HL-60/S4 (cell line): Measurements from ENCODE around the gene LMAN2L.

Experiments
- in situ Hi-C: fragments of 300-500 bp; cut with MboI; formaldehyde crosslinking; loops from 2 replicates; pipeline ENCODE4 v1.14.3; 2022; ENCODE audit warnings: low sequenced_read_pairs

Gene LMAN2L, protein sequence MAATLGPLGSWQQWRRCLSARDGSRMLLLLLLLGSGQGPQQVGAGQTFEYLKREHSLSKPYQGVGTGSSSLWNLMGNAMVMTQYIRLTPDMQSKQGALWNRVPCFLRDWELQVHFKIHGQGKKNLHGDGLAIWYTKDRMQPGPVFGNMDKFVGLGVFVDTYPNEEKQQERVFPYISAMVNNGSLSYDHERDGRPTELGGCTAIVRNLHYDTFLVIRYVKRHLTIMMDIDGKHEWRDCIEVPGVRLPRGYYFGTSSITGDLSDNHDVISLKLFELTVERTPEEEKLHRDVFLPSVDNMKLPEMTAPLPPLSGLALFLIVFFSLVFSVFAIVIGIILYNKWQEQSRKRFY

GRCh38 chr2:96739633-96740428 lies at the start of gene LMAN2L:
LMAN2L (minus strand) TSS chr2:96740064; CDS start chr2:96740040, 24 bp downstream.
- in situ Hi-C loops: no loop called here

DNA sequence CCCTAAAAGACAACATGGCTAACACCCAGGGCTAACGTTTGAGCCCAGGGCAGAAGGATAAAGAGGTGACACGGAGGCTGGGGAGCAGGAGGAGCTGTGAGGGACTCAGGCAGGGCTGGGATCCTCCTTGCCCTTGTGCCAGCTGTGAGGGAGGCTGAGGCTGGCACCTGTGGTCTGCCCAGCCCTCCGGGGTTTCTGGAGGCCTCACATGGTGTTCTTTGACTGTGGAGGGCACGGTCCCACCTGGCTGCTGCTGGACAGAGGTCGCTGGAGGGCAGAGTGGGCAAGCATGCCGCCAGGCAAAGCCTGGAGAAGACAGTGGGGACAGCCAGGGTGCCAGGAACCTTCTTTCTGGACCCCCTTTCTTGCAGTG lies 49.4 kb upstream of the LMAN2L start:
- in situ Hi-C loops: no loop called here

- in situ Hi-C loops: no loop called here
These were observed 48.8 kb upstream of the LMAN2L start for GRCh38 chr2:96788442-96789244.

GRCh38 chr2:96787411-96787810 lies 47.5 kb upstream of the LMAN2L start:
- in situ Hi-C loops: no loop called here

- in situ Hi-C loops: no loop called here
These were observed 43.5 kb upstream of the LMAN2L start for GRCh38 chr2:96783388-96783787.

GRCh38 chr2:96775160-96775559 lies 35.3 kb upstream of the LMAN2L start:
- in situ Hi-C loops: no loop called here

DNA sequence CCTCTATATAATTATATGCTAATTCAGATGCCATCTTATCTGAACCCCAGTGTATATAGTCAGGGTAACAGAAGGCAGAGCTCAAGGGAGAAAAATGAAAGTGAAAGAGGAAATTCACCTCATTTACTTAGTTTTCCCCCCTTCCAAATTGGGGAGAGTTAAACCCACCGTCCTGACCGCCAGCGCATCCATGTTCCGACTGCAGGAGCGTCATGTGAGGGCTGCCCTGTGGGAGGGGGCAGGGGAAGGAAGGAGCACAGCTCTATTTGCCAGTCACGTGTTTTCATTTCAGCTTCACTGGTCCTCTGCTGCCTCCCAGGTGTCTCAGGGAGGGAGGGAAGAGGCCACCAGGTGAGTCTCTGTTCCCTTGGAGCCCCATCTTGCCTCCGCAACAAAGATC lies 34.1 kb upstream of the LMAN2L start:
- in situ Hi-C loops: no loop called here

- in situ Hi-C loops: no loop called here
These were observed 33.2 kb upstream of the LMAN2L start for GRCh38 chr2:96772903-96773671.

DNA sequence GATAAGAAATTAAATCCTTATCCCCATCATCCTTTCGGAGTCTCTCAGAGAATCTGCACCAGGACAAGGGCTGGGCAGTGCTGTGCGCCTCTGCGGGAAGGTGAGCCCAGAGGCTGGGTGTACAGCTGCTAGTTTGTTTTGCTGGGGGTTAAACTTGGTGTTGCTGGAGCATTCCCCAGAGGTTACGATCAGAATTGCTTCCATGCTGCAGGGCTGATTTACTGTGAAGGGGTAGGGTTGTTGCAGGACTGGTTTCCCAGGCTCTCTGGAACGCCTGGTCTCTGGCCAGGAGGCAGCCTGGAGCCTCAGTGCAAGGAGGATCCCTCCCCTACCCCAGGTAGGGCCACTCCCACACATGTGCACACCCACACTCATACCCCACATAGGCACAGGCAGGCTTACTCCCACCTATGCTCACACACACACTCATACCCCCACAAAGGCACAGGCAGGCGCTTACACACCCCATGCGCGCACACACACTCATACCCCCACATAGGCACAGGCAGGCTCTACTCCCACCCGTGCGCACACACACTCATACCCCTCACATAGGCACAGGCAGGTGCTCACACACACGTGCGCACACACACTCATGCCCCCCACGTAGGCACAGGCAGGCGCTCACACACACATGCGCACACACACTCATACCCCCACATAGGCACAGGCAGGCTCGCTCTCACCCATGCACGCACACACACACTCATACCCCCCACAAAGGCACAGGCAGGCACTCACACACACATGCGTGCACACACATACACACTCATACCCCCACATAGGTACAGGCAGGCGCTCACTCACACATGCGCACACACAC lies 32.1 kb upstream of the LMAN2L start:
- in situ Hi-C loops: no loop called here

DNA sequence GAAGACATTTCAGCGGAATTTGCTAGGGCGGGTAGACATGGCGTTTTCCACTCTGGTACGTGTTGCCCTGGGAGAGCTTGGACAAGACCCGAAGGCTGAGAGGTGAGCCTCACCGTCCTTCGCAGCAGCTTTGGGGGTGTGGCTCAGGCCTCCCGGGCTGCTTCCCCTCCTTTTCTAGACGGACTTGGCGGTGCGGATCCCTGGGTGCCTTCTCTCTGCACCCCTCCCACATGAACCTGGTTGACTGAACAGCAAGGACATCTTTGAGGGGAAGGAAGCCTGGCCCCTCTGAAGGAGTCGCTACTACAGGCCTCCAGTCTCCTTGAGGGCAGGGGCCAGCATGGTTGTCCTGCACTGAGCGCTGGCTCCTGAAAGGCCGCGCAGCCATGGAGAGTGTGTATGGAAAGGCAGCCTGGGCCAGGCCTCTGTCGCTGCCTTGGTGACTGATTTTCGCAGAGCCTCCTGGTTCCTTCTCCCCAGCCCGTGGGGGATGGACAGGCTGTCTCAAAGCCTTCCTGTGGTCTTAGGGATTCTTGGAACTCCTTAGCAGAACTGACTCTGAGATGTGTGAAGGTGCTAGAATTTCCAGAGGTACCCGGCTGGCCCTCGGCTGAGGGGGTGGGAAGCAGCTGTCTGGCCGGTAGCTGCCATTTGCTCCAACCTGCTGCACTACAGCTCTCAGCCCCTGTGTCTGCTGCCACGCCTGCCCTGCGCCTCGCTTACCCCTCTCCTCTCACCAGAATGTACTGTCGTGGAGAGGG lies 30.8 kb upstream of the LMAN2L start:
- in situ Hi-C loops: no loop called here

DNA sequence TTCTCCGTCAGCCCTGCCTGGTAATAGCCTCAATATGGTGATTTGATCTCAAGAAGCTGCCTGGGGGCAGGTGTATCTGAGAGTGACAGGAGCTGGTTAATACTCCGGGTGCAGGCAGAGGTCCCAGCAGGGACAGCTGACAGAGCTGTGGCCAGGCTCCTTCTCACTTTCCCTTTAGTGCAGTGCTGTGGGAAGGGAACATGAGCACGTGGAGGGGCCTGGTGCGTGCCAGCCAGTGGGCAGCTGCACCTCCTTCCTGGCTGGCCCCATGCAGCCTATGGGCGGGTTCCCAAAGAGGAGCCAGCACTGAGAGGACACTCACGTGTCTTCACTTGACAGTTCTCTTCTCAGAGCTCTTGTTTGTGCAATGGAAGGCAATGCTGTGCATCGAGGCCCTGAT lies 29.9 kb upstream of the LMAN2L start:
- in situ Hi-C loops: no loop called here

- in situ Hi-C loops: no loop called here
These were observed 28.3 kb upstream of the LMAN2L start for GRCh38 chr2:96768083-96768561.

GRCh38 chr2:96767135-96767871 lies 27.4 kb upstream of the LMAN2L start:
- in situ Hi-C loops: no loop called here

GRCh38 chr2:96764253-96764637 lies 24.4 kb upstream of the LMAN2L start:
- in situ Hi-C loops: no loop called here

DNA sequence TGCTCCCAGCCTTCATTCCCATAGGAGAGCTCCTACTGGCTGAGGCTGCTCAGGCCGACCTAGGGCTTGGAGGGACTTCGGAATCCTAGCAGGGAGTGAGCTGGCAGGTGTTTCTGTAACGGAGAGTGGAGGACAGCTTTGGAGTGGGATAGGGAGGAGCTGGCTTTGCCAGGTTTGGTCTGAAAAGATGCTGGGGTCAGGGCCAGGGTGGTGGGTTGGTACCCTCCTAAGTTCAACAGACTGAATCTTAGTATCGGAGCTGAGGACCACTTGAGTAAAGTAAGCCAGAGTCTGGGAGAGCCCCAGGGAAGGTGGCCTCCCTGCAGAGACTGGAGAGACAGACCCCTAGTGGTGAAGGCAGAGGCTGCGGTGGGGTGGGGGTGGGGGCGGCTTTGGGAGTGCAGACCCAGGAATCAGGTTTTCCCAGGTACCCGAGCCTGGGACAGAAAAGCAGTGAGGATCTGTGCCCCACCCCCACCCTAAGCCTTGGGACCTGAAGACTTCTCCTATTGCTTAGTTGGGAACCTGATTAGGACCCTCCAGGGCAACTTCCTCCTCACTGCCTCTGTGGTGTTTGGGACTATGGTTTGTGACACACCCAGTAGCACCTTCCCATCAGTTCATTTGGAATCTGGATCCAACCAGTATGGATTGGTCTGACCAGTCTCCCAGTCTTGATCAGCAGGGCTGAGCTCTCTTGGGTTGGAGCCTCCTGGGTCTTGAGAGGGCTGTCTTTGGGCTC lies 23.8 kb upstream of the LMAN2L start:
- in situ Hi-C loops: no loop called here

DNA sequence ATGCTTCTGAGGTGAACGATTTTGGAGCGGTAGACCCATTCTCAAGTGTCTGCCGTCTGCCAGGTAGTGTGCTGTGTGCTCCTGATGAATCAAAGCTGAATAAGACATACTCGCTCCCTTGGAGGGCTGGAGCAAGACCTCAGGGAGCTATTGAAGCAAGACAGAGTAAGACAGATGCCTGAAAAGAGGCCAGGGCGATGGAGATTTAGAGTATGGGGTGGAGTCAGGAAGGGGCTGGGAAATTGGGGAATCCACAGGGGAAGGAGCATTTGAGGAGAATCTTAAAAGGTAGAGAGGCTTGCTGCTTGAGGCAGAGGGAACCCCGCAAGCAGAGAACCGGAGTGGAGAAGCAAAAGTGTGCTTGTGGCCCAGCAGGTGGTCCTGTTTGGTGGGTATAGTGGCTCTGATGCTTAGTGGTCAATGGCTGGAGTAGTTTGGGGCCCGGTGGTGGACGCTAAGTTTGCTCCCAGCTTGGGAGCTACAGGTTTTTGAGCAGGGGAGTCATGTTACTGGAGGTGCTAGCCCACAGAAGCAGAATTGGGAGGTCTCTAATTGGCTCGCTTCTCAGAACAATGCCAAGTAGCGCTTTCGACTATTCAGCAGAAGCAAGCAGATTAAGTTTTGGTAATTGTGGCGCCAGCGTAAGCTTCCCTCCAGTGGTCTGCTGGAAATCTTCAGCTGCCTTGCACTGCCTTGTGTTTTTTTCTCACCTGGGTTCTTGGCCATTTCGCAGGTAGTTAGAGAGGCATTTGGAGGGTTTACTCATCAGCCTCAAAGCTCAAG lies 22.9 kb upstream of the LMAN2L start:
- in situ Hi-C loops: no loop called here
